Epithelial cell of proximal tubule (primary cell): ENCODE measurements around the gene ANKMY1. TPM values are rescaled to one million over a fixed set of nuclear protein-coding genes. Genes with fewer than 3 reads are reported as not detected.

ENCODE experiments used
- DNase-seq: peaks from one replicate; pipeline ENCODE4 v3.0.0-alpha.2; 2011; ENCODE audit warnings: low read depth
- H3K4me3 ChIP-seq: 2 replicates; pipeline ENCODE4 v1.5.1; 2011; ENCODE audit warnings: low read depth, mild to moderate bottlenecking, low read length
- CTCF ChIP-seq: conservative IDR thresholded peaks from 2 replicates; pipeline ENCODE4 v1.5.1; 2012; ENCODE audit warnings: low read depth, mild to moderate bottlenecking, low read length
- total RNA-seq: library from RNA; depleted of rRNA; stranded (reverse); fragments of >200 nt; gene quantifications from 2 replicates; pipeline ENCODE4 v1.2.3, GENCODE V29; 2015

ANKMY1 gene
- total RNA-seq, 1 donor from 2014 or later: 4.0 TPM

DNA sequence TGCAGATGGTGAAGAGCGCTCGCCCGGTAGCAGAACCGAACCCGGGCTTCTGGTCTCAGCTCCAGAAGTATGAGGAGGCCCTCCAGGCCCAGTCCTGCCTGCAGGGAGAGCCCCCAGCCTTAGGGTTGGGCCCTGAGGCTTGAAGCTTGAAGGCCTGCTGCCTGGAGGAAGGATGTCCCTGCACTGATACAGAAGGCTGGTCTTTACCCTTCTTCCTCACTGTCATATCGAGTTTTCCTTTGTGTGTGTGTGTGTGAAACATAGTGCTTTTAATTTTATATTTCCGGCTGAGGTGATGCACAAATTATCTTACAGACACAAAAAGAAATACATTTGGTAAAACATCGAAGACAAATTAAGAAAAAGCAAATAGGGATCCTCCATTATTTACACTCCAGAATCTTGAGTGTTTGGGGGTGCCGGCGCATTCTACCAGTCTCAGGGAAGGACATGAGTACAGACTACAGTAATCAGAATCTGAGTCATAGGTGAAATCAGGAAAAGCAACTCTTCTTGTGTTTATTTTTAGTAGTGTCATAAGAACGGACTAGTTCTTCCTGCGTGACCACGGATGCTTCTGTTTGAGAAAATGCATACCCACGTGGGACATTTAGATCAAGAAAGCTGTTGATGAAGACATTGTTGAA is 3.7 kb upstream of the ANKMY1 start:
- H3K4me3 ChIP-seq: peak overlapping the region; percentile 85
- no peak for DNase-seq
- TF ChIP-seq CTCF: no peak

DNA sequence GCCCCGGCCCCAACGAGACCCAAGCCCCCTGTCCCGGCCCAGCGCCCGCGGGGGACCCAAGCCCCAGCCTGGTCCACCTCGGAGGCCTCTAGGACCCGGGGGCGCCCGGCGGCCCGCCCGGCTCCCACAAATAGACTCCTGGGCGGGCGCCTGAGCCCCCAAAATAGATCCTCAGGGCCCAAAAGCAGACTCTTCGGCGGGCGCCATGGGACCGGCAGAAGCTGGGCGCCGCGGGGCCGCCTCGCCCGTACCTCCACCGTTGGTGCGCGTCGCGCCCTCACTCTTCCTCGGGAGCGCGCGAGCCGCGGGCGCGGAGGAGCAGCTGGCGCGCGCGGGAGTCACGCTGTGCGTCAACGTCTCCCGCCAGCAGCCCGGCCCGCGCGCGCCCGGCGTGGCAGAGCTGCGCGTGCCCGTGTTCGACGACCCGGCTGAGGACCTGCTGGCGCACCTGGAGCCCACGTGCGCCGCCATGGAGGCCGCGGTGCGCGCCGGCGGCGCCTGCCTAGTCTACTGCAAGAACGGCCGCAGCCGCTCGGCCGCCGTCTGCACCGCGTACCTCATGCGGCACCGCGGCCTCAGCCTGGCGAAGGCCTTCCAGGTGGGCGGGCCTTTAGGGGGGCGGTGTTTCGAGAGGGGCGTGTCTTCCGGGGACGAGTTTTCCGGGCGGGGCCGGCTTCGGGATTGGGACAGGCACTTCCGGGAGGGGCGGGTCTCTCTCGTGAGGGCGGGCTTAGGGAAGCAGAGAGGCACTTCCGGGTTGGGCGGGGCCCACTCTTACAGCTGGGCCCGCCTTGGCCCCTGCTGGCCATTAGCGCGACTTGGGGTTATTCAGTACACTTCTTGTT is 2.9 kb upstream of the ANKMY1 start:
- DNase-seq: peak; percentile 72
- peak; percentile 27 for TF ChIP-seq CTCF
- H3K4me3 ChIP-seq: peak overlapping the region; percentile 85

DNA sequence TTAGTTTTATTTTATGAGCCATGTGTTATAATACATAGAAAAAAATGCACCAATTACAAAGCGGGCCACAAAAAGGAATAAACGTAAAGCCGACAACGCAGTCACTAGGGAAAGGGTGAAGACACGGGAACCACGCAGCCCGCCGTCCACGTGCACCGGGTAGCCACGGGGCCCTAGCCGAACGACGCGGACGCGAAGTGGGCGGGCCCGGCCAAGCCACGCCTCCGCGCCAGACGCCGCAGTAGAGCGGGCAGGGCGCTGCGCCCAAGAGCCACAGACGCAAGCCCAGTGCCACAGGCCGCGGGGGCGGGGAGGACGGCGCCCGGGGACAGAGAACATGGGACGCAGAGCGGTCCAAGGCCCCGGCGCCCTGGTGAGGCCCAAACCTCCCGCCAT is 2.3 kb upstream of the ANKMY1 start, which contains the start of gene DUSP28:
Gene DUSP28, plus strand, starts transcription at position 274 of the 396 bp plus-strand sequence. CDS start 328 bp downstream, outside the sequence.
- no peak for DNase-seq
- H3K4me3 ChIP-seq: peak within 1 kb of the TSS; percentile 85
- TF ChIP-seq CTCF: no peak

GRCh38 chr2:240559286-240559685 is 1.5 kb upstream of the ANKMY1 start:
- DNase-seq: no peak
- no peak for TF ChIP-seq CTCF
- H3K4me3 ChIP-seq: peak overlapping the region; percentile 85

- no peak for TF ChIP-seq CTCF
- H3K4me3 ChIP-seq: peak overlapping the region; percentile 59
- DNase-seq: no peak
These were observed 511 bp upstream of the ANKMY1 start for GRCh38 chr2:240558236-240558761.

- no peak for TF ChIP-seq CTCF
- no peak for DNase-seq
- peak overlapping the region; percentile 59 for H3K4me3 ChIP-seq
These were observed 562 bp downstream of the ANKMY1 start for GRCh38 chr2:240557101-240557751.
